Suprapubic skin (tissue), 4 donors: ENCODE measurements around the gene IQSEC1. TPM values are rescaled to one million over a fixed set of nuclear protein-coding genes. Genes with fewer than 3 reads are reported as not detected.
A peak's percentile ranks its signal among the peaks of the same experiment; 100 is the strongest.

Experiments used
- DNase-seq, 2 donors: peaks; one replicate each; pipeline ENCODE4 v3.0.0-alpha.2; 2019; ENCODE audit warnings: low spot score in 2 of 2
- H3K27ac ChIP-seq: fragments of 200-600 bp; sonication (generic); one replicate; pipeline ENCODE4 v1.5.1; 2019
- H3K27me3 ChIP-seq: fragments of 200-600 bp; sonication (generic); one replicate; pipeline ENCODE4 v1.5.1; 2019
- H3K36me3 ChIP-seq: fragments of 200-600 bp; sonication (generic); one replicate; pipeline ENCODE4 v1.5.1; 2019
- H3K4me1 ChIP-seq: fragments of 200-600 bp; sonication (generic); one replicate; pipeline ENCODE4 v1.5.1; 2019
- H3K4me3 ChIP-seq: fragments of 200-600 bp; sonication (generic); one replicate; pipeline ENCODE4 v1.5.1; 2019; ENCODE audit warnings: mild to moderate bottlenecking
- H3K9me3 ChIP-seq: fragments of 200-600 bp; sonication (generic); one replicate; pipeline ENCODE4 v1.5.1; 2019
- EP300 ChIP-seq: sonication (generic); formaldehyde crosslinking; IDR thresholded peaks from one replicate; pipeline ENCODE4 v1.6.1; 2017; ENCODE audit warnings: antibody characterized with exemption
- POLR2A ChIP-seq, 2 donors: fragments of 450-650 bp; IDR thresholded peaks; one replicate each; pipeline ENCODE4 v1.6.1; 2017; ENCODE audit warnings: antibody characterized with exemption in 2 of 2, mild to moderate bottlenecking in 2 of 2, moderate library complexity in 2 of 2
- POLR2AphosphoS5 ChIP-seq, 3 donors: sonication (generic); formaldehyde crosslinking; IDR thresholded peaks; one replicate each; pipeline ENCODE4 v1.6.1; 2017; ENCODE audit warnings: antibody characterized with exemption in 3 of 3
- WGBS: methylation state at CpG from one replicate; pipeline ENCODE4 v1.1.5; 2018; 5-methylcytosine and 5-hydroxymethylcytosine counted together
- total RNA-seq, 4 donors: library from RNA; depleted of rRNA; stranded (reverse); fragments of >200 nt; gene quantifications; one replicate each; pipeline ENCODE4 v1.1.0, GENCODE V29; 2016
- TF ChIP-seq, protein P1 (sequence below), 2 donors: fragments of 200-600 bp in 1 of 2; fragments of 450-650 bp in 1 of 2; sonication (generic) in 1 of 2; IDR thresholded peaks; one replicate each; pipeline ENCODE4 v1.5.1; 2016 to 2019; ENCODE audit warnings: antibody characterized with exemption in 2 of 2, mild to moderate bottlenecking in 1 of 2, moderate library complexity in 1 of 2

The IQSEC1 gene
- total RNA-seq, 4 donors from 2014 or later, result 26.7 to 52.4 (median 35.5) TPM

DNA sequence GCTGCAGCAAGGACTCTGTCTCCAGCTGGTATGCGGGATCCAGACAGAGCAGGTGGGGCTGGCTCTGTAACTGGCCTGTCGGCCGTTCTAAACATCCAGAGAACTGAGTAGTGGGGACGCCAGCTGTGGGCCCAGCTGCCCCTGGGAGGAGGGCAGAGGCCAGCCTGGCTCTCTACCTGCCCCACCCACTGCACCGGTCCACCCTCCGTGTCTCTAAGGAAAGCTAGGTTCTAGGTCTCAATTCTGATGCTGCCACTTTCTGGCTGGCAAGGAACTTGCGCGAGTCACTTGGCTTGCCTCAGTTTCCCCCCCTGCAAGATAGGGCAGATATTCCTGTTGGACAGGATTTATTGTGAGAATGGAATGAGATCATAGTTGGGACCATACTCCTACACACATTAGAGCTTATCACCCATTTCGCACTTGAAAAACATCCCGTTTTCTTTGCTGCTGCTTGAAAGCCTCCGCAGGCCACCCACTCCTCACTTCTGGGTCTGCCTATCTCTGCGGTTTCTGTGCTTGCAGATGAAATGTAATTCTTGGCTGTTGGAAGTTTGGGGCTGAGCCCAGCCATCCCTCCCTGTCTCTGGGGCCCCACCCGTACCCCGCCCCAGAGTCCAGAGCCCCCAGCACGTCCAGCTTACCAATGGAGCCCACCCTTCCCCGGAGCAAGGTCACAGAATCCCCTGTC is 65.8 kb downstream of the IQSEC1 start:
- Histone ChIP-seq H3K9me3 (no peaks in the 10 kb centered on the region), H3K4me3 (no peak overlapping the region), H3K4me1 (peaks cover 20% of the 10 kb centered on the region), H3K27me3 (no peaks in the 10 kb centered on the region), H3K27ac (no peak overlapping the region), H3K36me3 (no peaks in the 10 kb centered on the region)
- peak in 1 of 2 donors; percentile 49 for DNase-seq
- 72% methylated on average over 16 of the region's 16 CpGs for WGBS
- no peak for TF ChIP-seq EP300
- TF ChIP-seq POLR2A (IDR thresholded peaks at IDR 0.05), result no peak
- TF ChIP-seq, protein P1, sequence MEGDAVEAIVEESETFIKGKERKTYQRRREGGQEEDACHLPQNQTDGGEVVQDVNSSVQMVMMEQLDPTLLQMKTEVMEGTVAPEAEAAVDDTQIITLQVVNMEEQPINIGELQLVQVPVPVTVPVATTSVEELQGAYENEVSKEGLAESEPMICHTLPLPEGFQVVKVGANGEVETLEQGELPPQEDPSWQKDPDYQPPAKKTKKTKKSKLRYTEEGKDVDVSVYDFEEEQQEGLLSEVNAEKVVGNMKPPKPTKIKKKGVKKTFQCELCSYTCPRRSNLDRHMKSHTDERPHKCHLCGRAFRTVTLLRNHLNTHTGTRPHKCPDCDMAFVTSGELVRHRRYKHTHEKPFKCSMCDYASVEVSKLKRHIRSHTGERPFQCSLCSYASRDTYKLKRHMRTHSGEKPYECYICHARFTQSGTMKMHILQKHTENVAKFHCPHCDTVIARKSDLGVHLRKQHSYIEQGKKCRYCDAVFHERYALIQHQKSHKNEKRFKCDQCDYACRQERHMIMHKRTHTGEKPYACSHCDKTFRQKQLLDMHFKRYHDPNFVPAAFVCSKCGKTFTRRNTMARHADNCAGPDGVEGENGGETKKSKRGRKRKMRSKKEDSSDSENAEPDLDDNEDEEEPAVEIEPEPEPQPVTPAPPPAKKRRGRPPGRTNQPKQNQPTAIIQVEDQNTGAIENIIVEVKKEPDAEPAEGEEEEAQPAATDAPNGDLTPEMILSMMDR (IDR thresholded peaks at IDR 0.05), result no peak
- TF ChIP-seq POLR2AphosphoS5 (IDR thresholded peaks at IDR 0.05), result no peak

DNA sequence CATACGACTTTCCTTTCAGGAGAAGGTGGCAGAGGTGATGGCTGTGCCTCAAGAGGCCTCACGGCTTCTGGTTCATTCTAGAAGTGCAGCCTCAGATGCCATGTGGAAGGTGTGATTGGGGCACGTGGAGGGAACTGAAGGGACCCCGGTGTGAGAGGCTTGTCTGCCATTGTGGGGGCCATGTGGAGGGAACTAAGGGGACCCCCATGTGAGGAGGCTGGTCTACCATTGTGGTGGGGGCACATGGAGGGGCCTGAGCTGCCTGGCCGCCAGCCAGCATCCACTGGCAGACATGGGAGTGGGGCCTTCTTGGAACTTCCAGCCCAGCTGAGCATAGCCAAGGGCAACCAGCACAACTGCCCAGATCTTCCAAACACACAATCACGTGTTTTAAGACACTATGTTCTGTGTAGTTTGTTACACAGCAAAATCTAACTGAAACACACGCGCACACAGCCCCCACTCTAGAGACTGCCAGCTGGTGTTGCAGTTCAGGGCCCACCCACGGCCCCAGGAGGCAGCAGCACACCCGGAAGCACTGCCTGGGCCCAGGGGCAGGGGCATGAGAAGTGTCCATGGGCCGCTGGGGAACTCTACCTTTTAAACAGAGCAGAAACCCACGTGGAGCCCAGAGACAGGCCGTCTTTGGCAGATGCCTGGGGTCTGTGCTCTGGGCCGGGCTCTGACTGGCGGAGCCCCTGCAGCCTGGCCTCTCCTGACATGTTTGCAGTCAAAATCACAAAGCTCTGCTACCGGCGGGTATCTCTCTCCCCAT is 66.8 kb downstream of the IQSEC1 start:
- Histone ChIP-seq H3K36me3 (no peaks in the 10 kb centered on the region), H3K27ac (no peak overlapping the region), H3K27me3 (no peaks in the 10 kb centered on the region), H3K9me3 (no peaks in the 10 kb centered on the region), H3K4me1 (peaks cover 18% of the 10 kb centered on the region), H3K4me3 (no peak overlapping the region)
- WGBS, result 91% methylated on average over 13 of the region's 17 CpGs
- DNase-seq, result peak in 1 of 2 donors; percentile 57
- TF ChIP-seq, protein P1 (IDR thresholded peaks at IDR 0.05), result no peak
- no peak for TF ChIP-seq POLR2A (IDR thresholded peaks at IDR 0.05)
- TF ChIP-seq POLR2AphosphoS5 (IDR thresholded peaks at IDR 0.05), result no peak
- no peak for TF ChIP-seq EP300

DNA sequence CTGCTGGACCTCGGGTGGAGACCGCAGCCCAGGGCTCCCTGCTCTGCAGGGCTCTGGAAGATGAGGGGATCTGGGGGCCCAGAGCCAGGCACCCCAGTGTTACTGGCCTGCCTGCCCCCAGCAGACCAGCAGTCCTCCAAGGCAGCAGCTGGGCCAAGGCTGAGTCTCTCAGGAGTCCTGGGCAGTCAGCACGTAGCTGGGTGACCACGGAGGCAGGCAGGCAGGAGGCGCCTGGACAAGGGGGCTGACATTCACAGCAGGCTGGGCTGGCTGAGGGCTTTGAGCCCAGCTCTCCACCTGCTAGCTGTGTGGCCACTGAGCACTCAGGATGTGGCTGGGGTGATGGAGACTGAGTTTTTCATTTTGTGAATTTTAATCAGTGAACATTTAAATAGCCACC is 67.9 kb downstream of the IQSEC1 start:
- Histone ChIP-seq H3K4me1 (peaks cover 14% of the 10 kb centered on the region), H3K9me3 (no peaks in the 10 kb centered on the region), H3K36me3 (no peaks in the 10 kb centered on the region), H3K4me3 (no peak overlapping the region), H3K27me3 (no peaks in the 10 kb centered on the region), H3K27ac (no peak overlapping the region)
- TF ChIP-seq EP300, result no peak
- TF ChIP-seq POLR2A (IDR thresholded peaks at IDR 0.05), result no peak
- TF ChIP-seq POLR2AphosphoS5 (IDR thresholded peaks at IDR 0.05), result no peak
- TF ChIP-seq, protein P1 (IDR thresholded peaks at IDR 0.05), result no peak
- DNase-seq, result peak in 1 of 2 donors; percentile 62
- 83% methylated on average over 3 of the region's 5 CpGs for WGBS

DNA sequence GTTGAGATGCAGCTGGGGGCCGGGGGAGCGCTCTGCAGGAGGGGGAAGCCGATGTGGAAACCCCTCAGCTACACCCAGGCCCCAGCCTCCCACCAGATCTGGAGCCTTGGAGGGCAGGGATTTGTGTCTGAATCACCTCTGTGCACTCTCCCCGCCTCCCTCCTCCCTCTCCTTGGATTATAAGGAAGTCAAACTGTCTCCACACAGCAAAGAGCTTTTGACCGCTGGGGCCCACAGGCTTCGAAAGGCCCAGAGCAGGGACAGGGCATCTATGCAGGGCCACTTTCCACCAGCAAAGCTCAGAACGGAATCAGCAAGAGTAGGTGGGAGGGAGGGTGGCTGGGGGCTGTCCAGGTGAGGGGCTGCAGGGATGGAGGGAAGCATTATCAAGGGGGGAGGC is 68.9 kb downstream of the IQSEC1 start:
- no peak for TF ChIP-seq EP300
- no peak for TF ChIP-seq POLR2AphosphoS5 (IDR thresholded peaks at IDR 0.05)
- TF ChIP-seq, protein P1 (IDR thresholded peaks at IDR 0.05), result no peak
- no peak for TF ChIP-seq POLR2A (IDR thresholded peaks at IDR 0.05)
- DNase-seq, result peak in 1 of 2 donors; percentile 64
- Histone ChIP-seq H3K4me3 (no peak overlapping the region), H3K4me1 (peaks cover 19% of the 10 kb centered on the region), H3K9me3 (no peaks in the 10 kb centered on the region), H3K27ac (no peak overlapping the region), H3K27me3 (no peaks in the 10 kb centered on the region), H3K36me3 (no peaks in the 10 kb centered on the region)
- 82% methylated on average over 5 of the region's 7 CpGs for WGBS

DNA sequence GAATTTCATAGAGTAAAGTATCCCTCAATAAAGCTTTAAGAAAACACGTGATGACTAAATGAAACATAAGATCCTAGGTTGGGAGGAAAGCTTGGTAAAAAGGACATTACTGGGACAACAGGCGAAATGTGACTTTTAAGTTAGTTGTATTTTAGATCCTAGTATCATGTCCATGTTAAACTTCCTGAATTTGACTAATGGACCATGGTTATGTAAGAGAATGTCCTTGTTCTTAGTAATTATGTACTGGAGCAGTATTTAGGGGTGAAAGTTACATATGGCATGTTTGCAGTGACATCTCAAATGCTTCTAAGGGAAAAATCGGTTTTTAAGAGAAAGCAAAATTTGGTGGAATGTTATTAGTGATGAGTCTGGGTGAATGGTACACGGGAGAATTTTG is 69.6 kb downstream of the IQSEC1 start:
- Histone ChIP-seq H3K36me3 (no peaks in the 10 kb centered on the region), H3K4me1 (peaks cover 24% of the 10 kb centered on the region), H3K4me3 (no peak overlapping the region), H3K27ac (no peak overlapping the region), H3K27me3 (no peaks in the 10 kb centered on the region), H3K9me3 (no peaks in the 10 kb centered on the region)
- no peak for TF ChIP-seq EP300
- no peak for TF ChIP-seq POLR2AphosphoS5 (IDR thresholded peaks at IDR 0.05)
- no peak for TF ChIP-seq POLR2A (IDR thresholded peaks at IDR 0.05)
- TF ChIP-seq, protein P1 (IDR thresholded peaks at IDR 0.05), result no peak
- WGBS, result 66% methylated on average over 4 of the region's 4 CpGs
- DNase-seq, result no peak
